HL-60 (cell line): ENCODE measurements around the gene CENPF.

Experiments
- DNase-seq, 2 experiments: peaks; one replicate each; pipeline ENCODE4 v3.0.0-alpha.2; 2010 to 2020; ENCODE audit warnings: low read depth in 1 of 2, low spot score in 1 of 2
- H3K27ac ChIP-seq: fragments of 250-450 bp; sonication (Bioruptor Pico); replicated peaks from 2 replicates; pipeline ENCODE4 v1.5.1; 2020; ENCODE audit warnings: mild to moderate bottlenecking, moderate library complexity
- H3K27me3 ChIP-seq: fragments of 250-450 bp; sonication (Bioruptor Pico); 2 replicates; pipeline ENCODE4 v1.5.1; 2021; ENCODE audit warnings: mild to moderate bottlenecking, moderate library complexity; ENCODE audit not compliant: insufficient read depth, poor library complexity, severe bottlenecking
- H3K4me3 ChIP-seq: replicated peaks from 2 replicates; pipeline ENCODE4 v1.5.1; 2011; ENCODE audit warnings: mild to moderate bottlenecking, control low read depth, low read length; ENCODE audit not compliant: insufficient read depth
- CTCF ChIP-seq: IDR thresholded peaks from one replicate; pipeline ENCODE4 v1.5.1; 2011; ENCODE audit warnings: low read length, control low read depth, inconsistent platforms; ENCODE audit not compliant: insufficient read depth
- GABPA ChIP-seq: IDR thresholded peaks from 2 replicates; pipeline ENCODE4 v1.6.1; 2012; ENCODE audit warnings: low read depth
- POLR2AphosphoS5 ChIP-seq: IDR thresholded peaks from 2 replicates; pipeline ENCODE4 v1.6.1; 2012; ENCODE audit warnings: low read depth
- REST ChIP-seq: IDR thresholded peaks from 2 replicates; pipeline ENCODE4 v1.6.1; 2012; ENCODE audit warnings: low read depth; ENCODE audit not compliant: insufficient replicate concordance
- SPI1 ChIP-seq: IDR thresholded peaks from 2 replicates; pipeline ENCODE4 v1.6.1; 2012; ENCODE audit warnings: low read depth, mild to moderate bottlenecking, borderline replicate concordance

The CENPF gene

GRCh38 chr1:214660190-214660589, 57.2 kb downstream of the CENPF start:
- Histone ChIP-seq H3K27me3 (no peaks in the 10 kb centered on the region), H3K27ac (no peak overlapping the region), H3K4me3 (no peak overlapping the region)
- DNase-seq: no peak
- TF ChIP-seq REST: no peak
- no peak for TF ChIP-seq POLR2AphosphoS5
- no peak for TF ChIP-seq GABPA
- TF ChIP-seq CTCF: no peak
- no peak for TF ChIP-seq SPI1

- Histone ChIP-seq H3K4me3 (no peak overlapping the region), H3K27ac (no peak overlapping the region), H3K27me3 (no peaks in the 10 kb centered on the region)
- DNase-seq: no peak
- no peak for TF ChIP-seq GABPA
- TF ChIP-seq POLR2AphosphoS5: no peak
- TF ChIP-seq SPI1: no peak
- TF ChIP-seq REST: no peak
- no peak for TF ChIP-seq CTCF
Measured at GRCh38 chr1:214660900-214661299, 57.9 kb downstream of the CENPF start.

GRCh38 chr1:214662223-214662785, 59.3 kb downstream of the CENPF start:
- H3K27ac ChIP-seq: no peak overlapping the region
- no peak for TF ChIP-seq GABPA
- no peak for TF ChIP-seq SPI1
- TF ChIP-seq POLR2AphosphoS5: no peak
- no peak for TF ChIP-seq REST
- TF ChIP-seq CTCF: no peak

More at GRCh38 chr1:214662223-214662785, 59.3 kb downstream of the CENPF start:
- Histone ChIP-seq H3K4me3 (no peak overlapping the region), H3K27me3 (no peaks in the 10 kb centered on the region)
- DNase-seq: no peak
